RWPE2 (cell line): Measurements from ENCODE around the gene LYPD4.
A peak's percentile ranks its signal among the peaks of the same experiment; 100 is the strongest.

Experiments used
- ATAC-seq: fragments of 200-7000 bp; cut with Tn5 transposase; 3 replicates; pipeline ENCODE4 v1.9.1; 2021; ENCODE audit warnings: low read depth
- DNase-seq: peaks from one replicate; pipeline ENCODE4 v3.0.0-alpha.2; 2020; ENCODE audit warnings: low spot score
- H3K27ac ChIP-seq: fragments of 450-650 bp; 2 replicates; pipeline ENCODE4 v1.5.1; 2017; ENCODE audit warnings: mild to moderate bottlenecking; ENCODE audit not compliant: poor library complexity, severe bottlenecking
- H3K27me3 ChIP-seq: fragments of 250-450 bp; sonication (Bioruptor Pico); 2 replicates; pipeline ENCODE4 v1.5.1; 2021; ENCODE audit warnings: mild to moderate bottlenecking, moderate library complexity; ENCODE audit not compliant: insufficient read depth, poor library complexity, severe bottlenecking
- H3K36me3 ChIP-seq: fragments of 250-450 bp; sonication (Bioruptor Pico); 2 replicates; pipeline ENCODE4 v1.5.1; 2020; ENCODE audit warnings: low read depth, mild to moderate bottlenecking, moderate library complexity
- H3K4me1 ChIP-seq: fragments of 250-450 bp; sonication (Bioruptor Pico); 2 replicates; pipeline ENCODE4 v1.5.1; 2021; ENCODE audit warnings: mild to moderate bottlenecking, moderate library complexity; ENCODE audit not compliant: insufficient read depth, poor library complexity, severe bottlenecking
- H3K4me3 ChIP-seq: fragments of 250-450 bp; sonication (Bioruptor Pico); 2 replicates; pipeline ENCODE4 v1.5.1; 2021; ENCODE audit warnings: mild to moderate bottlenecking, moderate library complexity; ENCODE audit not compliant: severe bottlenecking
- H3K9me3 ChIP-seq: fragments of 250-450 bp; sonication (Bioruptor Pico); 2 replicates; pipeline ENCODE4 v1.5.1; 2021; ENCODE audit warnings: mild to moderate bottlenecking, moderate library complexity; ENCODE audit not compliant: severe bottlenecking
- TF ChIP-seq, protein P1 (sequence below): fragments of 450-650 bp; IDR thresholded peaks from one replicate; pipeline ENCODE4 v1.5.1; 2017; ENCODE audit warnings: mild to moderate bottlenecking, moderate library complexity; ENCODE audit not compliant: poor library complexity, severe bottlenecking

Gene LYPD4

DNA sequence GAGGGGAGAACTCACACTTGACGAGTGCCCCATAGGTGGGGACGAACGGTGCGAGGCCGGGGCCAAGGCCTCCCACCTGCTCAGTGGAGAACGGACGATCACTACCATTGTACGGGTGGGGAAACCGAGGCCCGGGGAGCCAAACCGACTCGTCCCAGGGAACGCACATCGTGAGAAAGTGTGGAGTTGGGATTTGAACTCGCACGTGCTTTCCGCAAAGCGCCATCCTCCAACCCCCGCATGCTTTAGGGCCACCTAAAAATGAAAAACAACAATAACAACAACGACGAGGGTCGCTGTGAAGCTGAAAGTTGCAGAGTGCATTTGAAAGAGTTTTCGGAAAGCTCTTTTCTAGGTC lies 39.0 kb upstream of the LYPD4 start:
- no peaks in the 10 kb centered on the region for H3K27me3 ChIP-seq
- H3K4me3 ChIP-seq, result peak overlapping the region; percentile 66
- DNase-seq (no peak), ATAC-seq (no peak)
- no peaks in the 10 kb centered on the region for H3K9me3 ChIP-seq
- H3K4me1 ChIP-seq, result peaks cover 23% of the 10 kb centered on the region
- TF ChIP-seq, protein P1, sequence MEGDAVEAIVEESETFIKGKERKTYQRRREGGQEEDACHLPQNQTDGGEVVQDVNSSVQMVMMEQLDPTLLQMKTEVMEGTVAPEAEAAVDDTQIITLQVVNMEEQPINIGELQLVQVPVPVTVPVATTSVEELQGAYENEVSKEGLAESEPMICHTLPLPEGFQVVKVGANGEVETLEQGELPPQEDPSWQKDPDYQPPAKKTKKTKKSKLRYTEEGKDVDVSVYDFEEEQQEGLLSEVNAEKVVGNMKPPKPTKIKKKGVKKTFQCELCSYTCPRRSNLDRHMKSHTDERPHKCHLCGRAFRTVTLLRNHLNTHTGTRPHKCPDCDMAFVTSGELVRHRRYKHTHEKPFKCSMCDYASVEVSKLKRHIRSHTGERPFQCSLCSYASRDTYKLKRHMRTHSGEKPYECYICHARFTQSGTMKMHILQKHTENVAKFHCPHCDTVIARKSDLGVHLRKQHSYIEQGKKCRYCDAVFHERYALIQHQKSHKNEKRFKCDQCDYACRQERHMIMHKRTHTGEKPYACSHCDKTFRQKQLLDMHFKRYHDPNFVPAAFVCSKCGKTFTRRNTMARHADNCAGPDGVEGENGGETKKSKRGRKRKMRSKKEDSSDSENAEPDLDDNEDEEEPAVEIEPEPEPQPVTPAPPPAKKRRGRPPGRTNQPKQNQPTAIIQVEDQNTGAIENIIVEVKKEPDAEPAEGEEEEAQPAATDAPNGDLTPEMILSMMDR, result no peak
- H3K36me3 ChIP-seq, result peaks cover 3% of the 10 kb centered on the region
- peak overlapping the region; percentile 76 for H3K27ac ChIP-seq

DNA sequence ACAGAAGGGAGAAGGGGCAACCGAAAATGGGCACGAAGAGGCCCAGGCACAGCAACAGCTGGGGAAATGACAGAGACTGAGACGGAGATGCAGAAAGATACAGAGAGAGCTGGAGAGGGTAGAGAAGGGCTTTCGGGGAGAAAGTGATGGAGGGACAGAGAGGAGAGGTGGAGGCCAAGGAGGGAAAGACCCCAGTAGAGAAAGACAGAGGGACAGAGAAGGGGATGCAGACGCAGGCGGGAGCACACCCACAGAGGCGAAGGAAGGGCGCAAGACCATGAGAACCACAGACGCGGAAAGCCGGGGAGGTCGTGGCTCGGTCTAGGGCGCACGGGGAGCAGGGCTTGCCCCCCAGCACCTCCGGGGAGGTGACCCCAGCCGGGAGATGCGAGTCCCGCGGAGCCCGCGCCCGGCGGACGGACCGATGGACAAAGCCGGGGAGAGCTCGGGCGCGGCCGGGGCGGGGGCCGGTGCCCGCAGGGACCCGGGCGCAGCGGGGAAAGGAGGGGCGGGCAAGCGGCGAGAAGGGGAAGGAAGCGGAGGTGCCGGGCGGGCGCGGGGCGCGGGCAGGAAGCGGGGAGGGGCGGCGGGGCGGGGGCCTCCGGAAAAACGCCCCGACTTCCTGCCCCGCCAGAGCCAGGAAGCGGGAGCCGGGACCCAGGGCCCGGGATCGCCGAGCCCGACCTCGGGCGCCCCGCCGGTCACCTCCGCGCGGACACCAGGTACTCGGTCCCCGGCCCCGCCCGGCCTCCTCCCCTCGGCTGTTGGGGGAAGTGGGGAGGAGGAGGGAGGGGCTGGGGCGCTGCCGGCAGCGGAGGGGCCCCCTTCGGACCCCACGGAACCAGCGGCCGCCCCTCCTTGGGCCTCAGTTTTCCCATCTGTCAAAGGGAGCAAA lies 38.3 kb upstream of the LYPD4 start, which contains the start of gene ARHGEF1:
Gene ARHGEF1, plus strand, starts transcription at position 617 of the 895 bp plus-strand sequence. CDS start 4,899 bp downstream, outside the sequence.
- Histone ChIP-seq H3K4me3 (peak within 1 kb of the TSS; percentile 66), H3K36me3 (no peaks in the 10 kb centered on the region), H3K4me1 (peaks cover 20% of the 10 kb centered on the region), H3K9me3 (no peaks in the 10 kb centered on the region), H3K27me3 (no peaks in the 10 kb centered on the region), H3K27ac (peak within 1 kb of the TSS; percentile 76)
- TF ChIP-seq, protein P1, result no peak
- ATAC-seq (0 out of 3 replicates have a peak, but pooled peaks have one; percentile 1), DNase-seq (peak; percentile 69)

DNA sequence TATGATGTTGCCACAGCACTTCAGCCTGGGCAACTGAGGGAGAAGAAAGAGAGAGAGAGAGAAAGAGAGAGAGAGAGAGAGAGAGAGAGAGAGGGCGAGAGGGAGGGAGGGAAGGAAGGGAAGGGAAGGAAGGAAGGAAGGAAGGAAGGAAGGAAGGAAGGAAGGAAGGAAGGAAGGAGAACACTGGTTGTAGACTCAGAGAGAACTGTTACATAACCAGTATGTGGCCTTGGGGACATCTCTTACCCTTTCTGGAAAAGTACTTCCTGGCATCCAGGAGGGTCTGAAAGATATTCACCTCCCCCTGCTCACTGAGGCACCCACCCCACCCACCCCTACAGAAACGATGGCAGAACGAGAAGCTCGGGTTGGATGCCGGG lies 35.8 kb upstream of the LYPD4 start:
- TF ChIP-seq, protein P1, result no peak
- no peak for DNase-seq
- no peaks in the 10 kb centered on the region for H3K9me3 ChIP-seq
- H3K27me3 ChIP-seq, result no peaks in the 10 kb centered on the region
- ATAC-seq, result no peak
- no peak overlapping the region for H3K27ac ChIP-seq
- peaks cover 5% of the 10 kb centered on the region for H3K4me1 ChIP-seq
- no peaks in the 10 kb centered on the region for H3K36me3 ChIP-seq
- H3K4me3 ChIP-seq, result no peak overlapping the region

DNA sequence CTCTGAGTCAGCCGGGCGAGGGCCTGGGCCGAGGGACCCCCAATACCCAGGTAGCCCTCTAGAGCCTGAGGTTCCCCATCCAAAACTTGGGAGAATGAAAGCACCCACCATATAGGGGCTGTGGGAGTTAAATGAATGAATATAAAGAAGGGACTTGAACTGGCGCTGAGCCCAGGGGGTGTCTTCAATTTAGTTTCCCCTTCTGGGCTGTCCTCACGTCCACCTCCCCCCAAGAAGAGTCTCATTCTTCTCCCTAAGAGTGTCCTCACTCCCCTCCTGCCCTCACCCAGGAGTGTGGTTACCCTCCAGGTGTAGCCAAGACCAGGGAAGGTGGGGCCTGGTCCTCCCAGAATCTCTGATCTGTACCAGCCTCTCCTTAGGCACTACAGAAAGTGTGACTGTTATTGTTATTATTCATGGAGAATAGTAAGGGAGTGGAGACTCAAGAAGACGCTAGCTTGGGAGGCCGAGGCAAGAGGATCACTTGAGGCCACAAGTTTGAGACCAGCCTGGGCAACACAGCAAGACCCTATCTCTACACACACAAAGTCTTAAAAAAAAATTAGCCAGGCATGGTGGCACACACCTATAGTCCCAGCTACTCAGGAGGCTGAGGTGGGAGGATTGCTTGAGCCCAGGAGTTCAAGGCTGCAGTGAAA lies 35.3 kb upstream of the LYPD4 start:
- Histone ChIP-seq H3K27ac (no peak overlapping the region), H3K9me3 (no peaks in the 10 kb centered on the region), H3K27me3 (no peaks in the 10 kb centered on the region), H3K4me1 (peaks cover 1% of the 10 kb centered on the region), H3K36me3 (no peaks in the 10 kb centered on the region), H3K4me3 (no peak overlapping the region)
- TF ChIP-seq, protein P1, result no peak
- DNase-seq (no peak), ATAC-seq (no peak)
